H9 (cell line): ENCODE results near the gene LRRTM2. TPM values are rescaled to one million over a fixed set of nuclear protein-coding genes. Genes with fewer than 3 reads are reported as not detected.

Source experiments
- DNase-seq: peaks from one replicate; pipeline ENCODE4 v3.0.0-alpha.2; 2017
- H2AFZ ChIP-seq: one replicate; pipeline ENCODE4 v1.6.1; 2013; ENCODE audit warnings: mild to moderate bottlenecking, low read length, control low read depth, moderate library complexity
- H2AK5ac ChIP-seq: 2 replicates; pipeline ENCODE4 v1.6.1; 2013; ENCODE audit warnings: low read length, control low read depth, mixed read lengths; ENCODE audit not compliant: insufficient read length
- H2BK120ac ChIP-seq: one replicate; pipeline ENCODE4 v1.6.1; 2013; ENCODE audit warnings: low read depth, mild to moderate bottlenecking, low read length, control low read depth, inconsistent platforms; ENCODE audit not compliant: poor library complexity, severe bottlenecking
- H2BK12ac ChIP-seq: 2 replicates; pipeline ENCODE4 v1.6.1; 2013; ENCODE audit warnings: low read length, control low read depth, mixed read lengths, low read depth; ENCODE audit not compliant: insufficient read length
- H2BK15ac ChIP-seq: 2 replicates; pipeline ENCODE4 v1.6.1; 2013; ENCODE audit warnings: low read depth, low read length, control low read depth
- H2BK20ac ChIP-seq: one replicate; pipeline ENCODE4 v1.6.1; 2013; ENCODE audit warnings: low read depth, mild to moderate bottlenecking, low read length, control low read depth, inconsistent platforms; ENCODE audit not compliant: poor library complexity, severe bottlenecking
- H2BK5ac ChIP-seq: 2 replicates; pipeline ENCODE4 v1.6.1; 2013; ENCODE audit warnings: low read length, control low read depth, mixed read lengths; ENCODE audit not compliant: insufficient read length
- H3K14ac ChIP-seq: 2 replicates; pipeline ENCODE4 v1.6.1; 2013; ENCODE audit warnings: low read length, control low read depth; ENCODE audit not compliant: insufficient read depth
- H3K18ac ChIP-seq: 2 replicates; pipeline ENCODE4 v1.6.1; 2013; ENCODE audit warnings: low read depth, mild to moderate bottlenecking, mixed read lengths, low read length, control low read depth; ENCODE audit not compliant: insufficient read length
- H3K23ac ChIP-seq: 2 replicates; pipeline ENCODE4 v1.6.1; 2013; ENCODE audit warnings: low read length, control low read depth, mixed read lengths, low read depth; ENCODE audit not compliant: insufficient read length
- H3K23me2 ChIP-seq: 2 replicates; pipeline ENCODE4 v1.6.1; 2013; ENCODE audit warnings: low read depth, mild to moderate bottlenecking, mixed read lengths, low read length, control low read depth; ENCODE audit not compliant: insufficient read length, poor library complexity, severe bottlenecking
- H3K27ac ChIP-seq: 2 replicates; pipeline ENCODE4 v1.5.1; 2013; ENCODE audit warnings: low read length, control low read depth, mixed read lengths, low read depth; ENCODE audit not compliant: insufficient read length
- H3K27me3 ChIP-seq: 2 replicates; pipeline ENCODE4 v1.6.1; 2013; ENCODE audit warnings: low read length, control low read depth, inconsistent platforms; ENCODE audit not compliant: insufficient read depth
- H3K4ac ChIP-seq: 2 replicates; pipeline ENCODE4 v1.6.1; 2013; ENCODE audit warnings: low read depth, mild to moderate bottlenecking, control low read depth, inconsistent platforms, low read length, moderate library complexity
- H3K4me1 ChIP-seq: 2 replicates; pipeline ENCODE4 v1.6.1; 2013; ENCODE audit warnings: low read length, control low read depth, inconsistent platforms; ENCODE audit not compliant: insufficient read depth
- H3K4me2 ChIP-seq: 2 replicates; pipeline ENCODE4 v1.6.1; 2013; ENCODE audit warnings: low read length, control low read depth, mixed read lengths; ENCODE audit not compliant: insufficient read length, insufficient read depth
- H3K56ac ChIP-seq: 2 replicates; pipeline ENCODE4 v1.6.1; 2013; ENCODE audit warnings: low read depth, mild to moderate bottlenecking, mixed read lengths, low read length, control low read depth; ENCODE audit not compliant: insufficient read length
- H3K79me1 ChIP-seq: 2 replicates; pipeline ENCODE4 v1.6.1; 2013; ENCODE audit warnings: low read depth, mild to moderate bottlenecking, moderate library complexity, low read length, control low read depth, inconsistent platforms; ENCODE audit not compliant: insufficient read depth, poor library complexity, severe bottlenecking
- H3K79me2 ChIP-seq: 2 replicates; pipeline ENCODE4 v1.6.1; 2013; ENCODE audit warnings: low read length, control low read depth, inconsistent platforms; ENCODE audit not compliant: insufficient read depth
- H3K9ac ChIP-seq: 2 replicates; pipeline ENCODE4 v1.6.1; 2013; ENCODE audit warnings: low read length, control low read depth, mixed read lengths; ENCODE audit not compliant: insufficient read length; ENCODE audit errors: extremely low read depth
- H3K9me3 ChIP-seq: one replicate; pipeline ENCODE4 v1.6.1; 2013; ENCODE audit warnings: low read depth, low read length, inconsistent platforms; ENCODE audit not compliant: control insufficient read depth
- H3T11ph ChIP-seq: one replicate; pipeline ENCODE4 v1.6.1; 2013; ENCODE audit warnings: mild to moderate bottlenecking, low read length, control low read depth, inconsistent platforms
- H4K20me1 ChIP-seq: one replicate; pipeline ENCODE4 v1.6.1; 2013; ENCODE audit not compliant: control insufficient read depth, insufficient read length, insufficient read depth
- H4K5ac ChIP-seq: 2 replicates; pipeline ENCODE4 v1.6.1; 2013; ENCODE audit warnings: low read depth, mild to moderate bottlenecking, mixed read lengths, low read length, control low read depth; ENCODE audit not compliant: insufficient read length
- H4K8ac ChIP-seq: replicated peaks from 2 replicates; pipeline ENCODE4 v1.6.1; 2013; ENCODE audit warnings: low read length, control low read depth, mixed read lengths, low read depth; ENCODE audit not compliant: insufficient read length
- H4K91ac ChIP-seq: 2 replicates; pipeline ENCODE4 v1.6.1; 2013; ENCODE audit warnings: low read depth, mild to moderate bottlenecking, moderate library complexity, mixed read lengths, low read length, control low read depth; ENCODE audit not compliant: insufficient read length
- H3K27ac Mint-ChIP-seq, 3 experiments: 2 replicates in 2 of 3; 3 replicates in 1 of 3; pipeline ENCODE4 v1.8.0; 2020 to 2021; ENCODE audit warnings: mixed read lengths in 3 of 3, mild to moderate bottlenecking in 1 of 3, moderate library complexity in 1 of 3
- H3K27me3 Mint-ChIP-seq: 2 replicates; pipeline ENCODE4 v1.8.0; 2021; ENCODE audit warnings: low read depth, mild to moderate bottlenecking, moderate library complexity, mixed read lengths
- H3K36me3 Mint-ChIP-seq, 3 experiments: 2 replicates in 2 of 3; 3 replicates in 1 of 3; pipeline ENCODE4 v1.8.0; 2020 to 2021; ENCODE audit warnings: low read depth in 3 of 3, mixed read lengths in 3 of 3; ENCODE audit not compliant: insufficient read depth in 1 of 3
- H3K4me1 Mint-ChIP-seq, 2 experiments: 2 replicates each; pipeline ENCODE4 v1.8.0; 2020; ENCODE audit warnings: mixed read lengths in 2 of 2
- H3K4me3 Mint-ChIP-seq, 2 experiments: 2 replicates in 1 of 2; 3 replicates in 1 of 2; pipeline ENCODE4 v1.8.0; 2020 to 2021; ENCODE audit warnings: mild to moderate bottlenecking in 2 of 2, mixed read lengths in 2 of 2, moderate library complexity in 1 of 2
- H3K9me3 Mint-ChIP-seq, 2 experiments: 2 replicates in 1 of 2; 3 replicates in 1 of 2; pipeline ENCODE4 v1.8.0; 2020; ENCODE audit warnings: mild to moderate bottlenecking in 2 of 2, mixed read lengths in 2 of 2, moderate library complexity in 1 of 2
- CTCF ChIP-seq: fragments of 200-600 bp; sonication (generic); conservative IDR thresholded peaks from 3 replicates; pipeline ENCODE4 v1.8.0; 2021; ENCODE audit warnings: antibody characterized with exemption, mild to moderate bottlenecking
- WGBS: extraction: QIAGEN DNeasy Blood & Tissue Kit; methylation state at CpG from one replicate; pipeline ENCODE4 v1.1.7; 2013; ENCODE audit warnings: missing lambda C conversion rate, low lambda C conversion rate, mixed read lengths; ENCODE audit not compliant: insufficient read length; ENCODE audit errors: extremely low coverage; 5-methylcytosine and 5-hydroxymethylcytosine counted together
- total RNA-seq: library from RNA; stranded (reverse); gene quantifications from 2 replicates; pipeline ENCODE4 v1.2.1, GENCODE V29; 2021

The LRRTM2 gene
- total RNA-seq, 1 experiment from 2014 or later: not detected

GRCh38 chr5:138829341-138829740, 45.8 kb downstream of the LRRTM2 start:
- Histone ChIP-seq H3K23ac (no peak overlapping the region), H3K4me2 (no peak overlapping the region), H2BK5ac (no peak overlapping the region), H3K27ac (no peak overlapping the region), H2AK5ac (no peak overlapping the region), H4K20me1 (no peaks in the 10 kb centered on the region), H3K79me2 (no peaks in the 10 kb centered on the region), H4K5ac (no peak overlapping the region), H3K4me1 (peaks cover 6% of the 10 kb centered on the region; the same call in 1 of the 2 replicates), H3K14ac (no peak overlapping the region), H3T11ph (no peak overlapping the region), H2BK15ac (no peak overlapping the region), H3K9ac (no peak overlapping the region), H3K4ac (no peak overlapping the region), H2AFZ (no peak overlapping the region), H3K56ac (no peak overlapping the region), H3K23me2 (no peaks in the 10 kb centered on the region), H3K79me1 (peaks cover 3% of the 10 kb centered on the region), H2BK120ac (no peak overlapping the region), H2BK12ac (no peak overlapping the region), H3K9me3 (no peaks in the 10 kb centered on the region), H4K8ac (no peak overlapping the region), H4K91ac (no peak overlapping the region), H3K18ac (no peak overlapping the region), H3K27me3 (no peaks in the 10 kb centered on the region), H2BK20ac (no peak overlapping the region)
- peak overlapping the region in 2 of 3 experiments; percentile 45 to 77; a peak in 3 of 7 replicates for H3K27ac Mint-ChIP-seq
- H3K4me3 Mint-ChIP-seq: no peak overlapping the region
- no peaks in the 10 kb centered on the region for H3K27me3 Mint-ChIP-seq
- H3K9me3 Mint-ChIP-seq: no peaks in the 10 kb centered on the region
- peaks cover 49 to 54% of the 10 kb centered on the region in 2 experiments for H3K4me1 Mint-ChIP-seq
- peaks cover 29 to 51% (median 42%) of the 10 kb centered on the region in 3 experiments for H3K36me3 Mint-ChIP-seq
- no peak for DNase-seq
- no CpG with 5 or more reads among the region's 3 CpGs for WGBS
- TF ChIP-seq CTCF: no peak
